ENCODE data around the gene TRAPPC8. TPM values are rescaled to one million over a fixed set of nuclear protein-coding genes. Genes with fewer than 3 reads are reported as not detected.

The TRAPPC8 gene
- total RNA-seq, 1 donor from 2014 or later: 34.6 TPM

DNA sequence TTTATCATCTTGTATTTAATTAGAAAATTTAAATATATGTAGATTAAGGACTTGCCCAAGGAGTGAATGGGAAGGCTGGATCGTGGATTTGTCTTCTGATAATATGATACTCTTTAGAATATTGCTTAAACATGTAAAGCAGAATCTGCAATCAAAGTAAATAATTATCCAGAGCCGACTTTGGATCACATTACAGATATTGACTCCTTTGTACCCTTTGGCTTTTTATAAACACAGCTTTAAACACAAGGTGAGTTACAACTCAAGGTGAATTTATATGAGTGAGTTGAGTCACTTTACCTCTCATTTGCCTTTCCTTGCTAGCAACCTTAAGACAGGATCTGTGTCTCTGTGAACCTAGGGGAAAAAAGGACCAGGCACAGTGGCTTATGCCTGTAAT is 144.5 kb downstream of the TRAPPC8 start:
- H3K27me3 ChIP-seq (ENCODE audit: low read depth): no peaks in the 10 kb centered on the region
- intact Hi-C loops (cut with micrococcal nuclease): no loop called here
- H3K4me1 ChIP-seq: no peaks in the 10 kb centered on the region
- H3K36me3 ChIP-seq: no peaks in the 10 kb centered on the region
- H3K4me3 ChIP-seq: no peak overlapping the region
- DNase-seq: no peak
- no peak overlapping the region for H3K27ac ChIP-seq (replicated peaks)
- TF ChIP-seq, protein P1, sequence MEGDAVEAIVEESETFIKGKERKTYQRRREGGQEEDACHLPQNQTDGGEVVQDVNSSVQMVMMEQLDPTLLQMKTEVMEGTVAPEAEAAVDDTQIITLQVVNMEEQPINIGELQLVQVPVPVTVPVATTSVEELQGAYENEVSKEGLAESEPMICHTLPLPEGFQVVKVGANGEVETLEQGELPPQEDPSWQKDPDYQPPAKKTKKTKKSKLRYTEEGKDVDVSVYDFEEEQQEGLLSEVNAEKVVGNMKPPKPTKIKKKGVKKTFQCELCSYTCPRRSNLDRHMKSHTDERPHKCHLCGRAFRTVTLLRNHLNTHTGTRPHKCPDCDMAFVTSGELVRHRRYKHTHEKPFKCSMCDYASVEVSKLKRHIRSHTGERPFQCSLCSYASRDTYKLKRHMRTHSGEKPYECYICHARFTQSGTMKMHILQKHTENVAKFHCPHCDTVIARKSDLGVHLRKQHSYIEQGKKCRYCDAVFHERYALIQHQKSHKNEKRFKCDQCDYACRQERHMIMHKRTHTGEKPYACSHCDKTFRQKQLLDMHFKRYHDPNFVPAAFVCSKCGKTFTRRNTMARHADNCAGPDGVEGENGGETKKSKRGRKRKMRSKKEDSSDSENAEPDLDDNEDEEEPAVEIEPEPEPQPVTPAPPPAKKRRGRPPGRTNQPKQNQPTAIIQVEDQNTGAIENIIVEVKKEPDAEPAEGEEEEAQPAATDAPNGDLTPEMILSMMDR (IDR thresholded peaks at IDR 0.05; ENCODE audit: borderline replicate concordance): no peak
- H3K9me3 ChIP-seq (replicated peaks): no peaks in the 10 kb centered on the region

DNA sequence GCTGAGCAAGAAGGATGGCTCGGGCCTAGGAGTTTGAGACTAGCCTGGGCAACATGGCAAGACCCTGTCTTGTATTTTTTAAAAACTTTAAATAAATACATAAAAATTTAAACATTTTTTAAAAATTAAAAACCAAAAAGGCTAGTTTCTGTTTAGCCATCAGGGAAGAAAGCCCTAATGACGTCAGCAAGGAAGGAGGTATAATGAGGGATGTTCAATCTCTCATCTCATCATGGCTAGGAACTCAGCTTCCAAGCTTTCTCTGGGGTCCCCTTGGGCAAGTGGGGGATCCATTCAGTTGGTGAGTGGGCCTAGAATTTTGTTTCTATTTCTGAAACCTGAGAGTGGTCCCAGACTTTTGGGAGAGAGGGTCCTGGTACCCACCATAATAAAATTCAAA is 147.2 kb downstream of the TRAPPC8 start:
- DNase-seq: no peak
- Histone ChIP-seq H3K36me3 (no peaks in the 10 kb centered on the region), H3K4me1 (no peaks in the 10 kb centered on the region), H3K27ac (replicated peaks) (no peak overlapping the region), H3K27me3 (ENCODE audit: low read depth) (no peaks in the 10 kb centered on the region), H3K4me3 (no peak overlapping the region), H3K9me3 (replicated peaks) (no peaks in the 10 kb centered on the region)
- intact Hi-C loops (cut with micrococcal nuclease): no loop called here
- TF ChIP-seq, protein P1 (IDR thresholded peaks at IDR 0.05; ENCODE audit: borderline replicate concordance): no peak

DNA sequence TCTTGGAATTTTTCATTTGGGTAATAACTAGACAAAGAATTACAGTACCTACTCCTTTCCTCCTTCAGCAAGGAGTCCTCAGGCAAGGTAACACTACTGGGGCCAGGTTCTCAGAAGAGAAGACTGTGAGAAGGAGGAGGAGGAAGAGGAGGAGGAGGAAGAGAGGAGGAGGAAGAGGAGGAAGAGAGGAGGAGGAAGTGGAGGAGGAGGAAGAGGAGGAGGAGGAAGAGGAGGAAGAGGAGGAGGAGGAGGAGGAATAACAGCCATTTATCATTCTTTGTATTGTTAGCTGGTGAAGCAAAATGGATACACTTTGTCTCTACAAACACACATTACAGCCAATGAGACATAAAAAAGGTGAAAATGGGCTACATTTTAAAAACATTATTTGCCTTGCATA is 149.4 kb downstream of the TRAPPC8 start:
- no peaks in the 10 kb centered on the region for H3K4me1 ChIP-seq
- no peaks in the 10 kb centered on the region for H3K27me3 ChIP-seq (ENCODE audit: low read depth)
- no peaks in the 10 kb centered on the region for H3K9me3 ChIP-seq (replicated peaks)
- H3K36me3 ChIP-seq: no peaks in the 10 kb centered on the region
- DNase-seq: no peak
- intact Hi-C loops (cut with micrococcal nuclease): no loop called here
- TF ChIP-seq, protein P1 (IDR thresholded peaks at IDR 0.05; ENCODE audit: borderline replicate concordance): no peak
- H3K4me3 ChIP-seq: no peak overlapping the region
- H3K27ac ChIP-seq (replicated peaks): no peak overlapping the region

DNA sequence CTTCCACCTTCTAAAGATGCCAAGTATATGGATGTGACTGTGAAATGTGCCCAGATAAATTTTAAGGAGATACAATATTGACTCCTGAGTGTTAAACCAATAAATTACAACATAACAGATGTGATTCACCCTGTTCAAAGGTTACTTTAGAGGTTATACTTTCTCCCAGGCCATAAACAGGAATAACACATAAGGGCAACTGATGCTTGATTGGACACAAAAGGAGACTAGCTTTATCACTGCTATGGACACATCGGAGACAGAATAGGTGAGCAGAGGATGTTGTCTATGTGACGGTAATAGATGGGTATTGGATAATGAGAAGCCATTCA is 150.4 kb downstream of the TRAPPC8 start:
- H3K4me1 ChIP-seq: no peaks in the 10 kb centered on the region
- no peak for DNase-seq
- TF ChIP-seq, protein P1 (IDR thresholded peaks at IDR 0.05; ENCODE audit: borderline replicate concordance): no peak
- no peaks in the 10 kb centered on the region for H3K9me3 ChIP-seq (replicated peaks)
- no peaks in the 10 kb centered on the region for H3K36me3 ChIP-seq
- no peak overlapping the region for H3K4me3 ChIP-seq
- intact Hi-C loops (cut with micrococcal nuclease): no loop called here
- no peak overlapping the region for H3K27ac ChIP-seq (replicated peaks)
- no peaks in the 10 kb centered on the region for H3K27me3 ChIP-seq (ENCODE audit: low read depth)

DNA sequence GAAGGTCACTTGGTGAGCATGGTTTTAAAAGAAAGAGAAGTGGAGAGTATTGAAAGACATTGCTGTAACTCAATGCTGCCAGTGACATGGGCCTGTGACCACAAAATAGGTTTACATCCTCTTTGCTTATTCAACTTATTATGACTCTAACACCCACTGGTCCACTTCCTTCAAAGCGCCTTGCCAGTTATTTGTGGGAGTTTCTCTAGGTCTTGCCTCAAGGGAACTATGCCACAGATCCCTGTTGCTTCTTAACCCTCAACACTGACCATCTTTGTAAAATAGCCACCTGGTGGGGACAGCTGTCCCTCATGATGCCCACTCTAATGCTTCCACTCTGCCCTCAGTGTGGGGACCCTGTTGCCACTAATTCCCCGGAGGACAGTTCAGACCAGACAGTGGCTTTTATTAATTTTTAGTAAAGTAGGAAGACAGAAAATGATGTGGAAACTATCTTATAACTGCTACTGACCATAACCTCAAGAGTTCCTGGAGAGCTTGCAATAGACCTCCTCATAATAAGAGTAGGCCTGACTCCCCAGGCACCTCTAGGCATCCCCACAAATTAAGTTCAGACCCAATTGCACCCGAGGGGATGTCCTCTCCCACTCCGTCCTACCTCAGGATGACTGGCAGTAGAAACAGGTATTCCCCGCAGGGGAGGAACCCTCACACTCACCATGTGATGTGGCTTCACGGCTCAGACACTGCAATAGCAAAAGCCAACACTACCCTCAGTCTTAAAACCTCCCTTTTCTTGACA is 150.9 kb downstream of the TRAPPC8 start:
- no peaks in the 10 kb centered on the region for H3K4me1 ChIP-seq
- H3K4me3 ChIP-seq: no peak overlapping the region
- no peaks in the 10 kb centered on the region for H3K36me3 ChIP-seq
- DNase-seq: no peak
- no peak overlapping the region for H3K27ac ChIP-seq (replicated peaks)
- TF ChIP-seq, protein P1 (IDR thresholded peaks at IDR 0.05; ENCODE audit: borderline replicate concordance): no peak
- intact Hi-C loops (cut with micrococcal nuclease): no loop called here
- no peaks in the 10 kb centered on the region for H3K27me3 ChIP-seq (ENCODE audit: low read depth)
- H3K9me3 ChIP-seq (replicated peaks): no peaks in the 10 kb centered on the region

All from left ventricle myocardium inferior (tissue), 1 donor.